Neutrophil (primary cell): Measurements from ENCODE around the gene MTAP.

ENCODE experiments used
- H3K27ac ChIP-seq: fragments of 200-600 bp; sonication (generic); 2 replicates; pipeline ENCODE4 v1.5.1; 2016; ENCODE audit warnings: mild to moderate bottlenecking, moderate library complexity
- H3K27me3 ChIP-seq: fragments of 200-600 bp; sonication (generic); 2 replicates; pipeline ENCODE4 v1.6.0; 2016; ENCODE audit warnings: mild to moderate bottlenecking
- H3K36me3 ChIP-seq: fragments of 200-600 bp; sonication (generic); 2 replicates; pipeline ENCODE4 v1.5.1; 2017
- H3K4me1 ChIP-seq, 2 experiments: fragments of 200-600 bp in 1 of 2; sonication (generic) in 1 of 2; 1 replicate in 1 of 2; 2 replicates in 1 of 2; pipeline versions ENCODE4 v1.5.1 to v1.6.1; 2013 to 2016; ENCODE audit warnings: low read depth in 1 of 2, low read length in 1 of 2, mild to moderate bottlenecking in 1 of 2, moderate library complexity in 1 of 2; ENCODE audit not compliant: control insufficient read depth in 1 of 2, insufficient read depth in 1 of 2
- H3K4me3 ChIP-seq, 2 experiments: fragments of 200-600 bp in 1 of 2; sonication (generic) in 1 of 2; 1 replicate in 1 of 2; 2 replicates in 1 of 2; pipeline ENCODE4 v1.5.1; 2013 to 2016; ENCODE audit warnings: low read depth in 1 of 2, low read length in 1 of 2, mild to moderate bottlenecking in 1 of 2, moderate library complexity in 1 of 2
- H3K9me3 ChIP-seq: fragments of 200-600 bp; sonication (generic); 2 replicates; pipeline ENCODE4 v1.5.1; 2016
- CTCF ChIP-seq: fragments of 200-600 bp; sonication (generic); IDR thresholded peaks from 2 replicates; pipeline ENCODE4 v1.5.1; 2016; ENCODE audit warnings: antibody characterized with exemption

The MTAP gene

GRCh38 chr9:21968331-21969010 lies 166.0 kb downstream of the MTAP start:
- no peaks in the 10 kb centered on the region for H3K9me3 ChIP-seq
- H3K27me3 ChIP-seq: peaks cover 100% of the 10 kb centered on the region
- no peak for TF ChIP-seq CTCF
- H3K27ac ChIP-seq: no peak overlapping the region
- no peaks in the 10 kb centered on the region for H3K36me3 ChIP-seq
- H3K4me1 ChIP-seq: peaks cover 9 to 10% of the 10 kb centered on the region in 2 experiments
- no peak overlapping the region for H3K4me3 ChIP-seq

GRCh38 chr9:21969011-21969940 lies 166.8 kb downstream of the MTAP start:
- peaks cover 10 to 13% of the 10 kb centered on the region in 2 experiments for H3K4me1 ChIP-seq
- peaks cover 100% of the 10 kb centered on the region for H3K27me3 ChIP-seq
- no peaks in the 10 kb centered on the region for H3K9me3 ChIP-seq
- H3K36me3 ChIP-seq: no peaks in the 10 kb centered on the region
- H3K27ac ChIP-seq: no peak overlapping the region
- no peak for TF ChIP-seq CTCF
- no peak overlapping the region for H3K4me3 ChIP-seq

- peaks cover 11 to 18% of the 10 kb centered on the region in 2 experiments for H3K4me1 ChIP-seq
- no peaks in the 10 kb centered on the region for H3K36me3 ChIP-seq
- H3K27ac ChIP-seq: no peak overlapping the region
- H3K27me3 ChIP-seq: peaks cover 100% of the 10 kb centered on the region
- no peak for TF ChIP-seq CTCF
- no peaks in the 10 kb centered on the region for H3K9me3 ChIP-seq
- no peak overlapping the region for H3K4me3 ChIP-seq
These were observed 167.7 kb downstream of the MTAP start for GRCh38 chr9:21969951-21970799.

GRCh38 chr9:21970800-21971640 lies 168.6 kb downstream of the MTAP start:
- peaks cover 6 to 14% of the 10 kb centered on the region in 2 experiments for H3K4me1 ChIP-seq
- H3K4me3 ChIP-seq: no peak overlapping the region
- no peak for TF ChIP-seq CTCF
- no peaks in the 10 kb centered on the region for H3K9me3 ChIP-seq
- peaks cover 100% of the 10 kb centered on the region for H3K27me3 ChIP-seq
- H3K36me3 ChIP-seq: no peaks in the 10 kb centered on the region
- no peak overlapping the region for H3K27ac ChIP-seq
